GM21825 (cell line): ENCODE data around the gene SFXN3.

Experiments
- ATAC-seq: cut with Tn5 transposase; IDR thresholded peaks from one replicate; pipeline ENCODE4 v1.9.1; 2021; ENCODE audit warnings: mild to moderate bottlenecking, moderate library complexity; ENCODE audit not compliant: unreplicated experiment

The SFXN3 gene

DNA sequence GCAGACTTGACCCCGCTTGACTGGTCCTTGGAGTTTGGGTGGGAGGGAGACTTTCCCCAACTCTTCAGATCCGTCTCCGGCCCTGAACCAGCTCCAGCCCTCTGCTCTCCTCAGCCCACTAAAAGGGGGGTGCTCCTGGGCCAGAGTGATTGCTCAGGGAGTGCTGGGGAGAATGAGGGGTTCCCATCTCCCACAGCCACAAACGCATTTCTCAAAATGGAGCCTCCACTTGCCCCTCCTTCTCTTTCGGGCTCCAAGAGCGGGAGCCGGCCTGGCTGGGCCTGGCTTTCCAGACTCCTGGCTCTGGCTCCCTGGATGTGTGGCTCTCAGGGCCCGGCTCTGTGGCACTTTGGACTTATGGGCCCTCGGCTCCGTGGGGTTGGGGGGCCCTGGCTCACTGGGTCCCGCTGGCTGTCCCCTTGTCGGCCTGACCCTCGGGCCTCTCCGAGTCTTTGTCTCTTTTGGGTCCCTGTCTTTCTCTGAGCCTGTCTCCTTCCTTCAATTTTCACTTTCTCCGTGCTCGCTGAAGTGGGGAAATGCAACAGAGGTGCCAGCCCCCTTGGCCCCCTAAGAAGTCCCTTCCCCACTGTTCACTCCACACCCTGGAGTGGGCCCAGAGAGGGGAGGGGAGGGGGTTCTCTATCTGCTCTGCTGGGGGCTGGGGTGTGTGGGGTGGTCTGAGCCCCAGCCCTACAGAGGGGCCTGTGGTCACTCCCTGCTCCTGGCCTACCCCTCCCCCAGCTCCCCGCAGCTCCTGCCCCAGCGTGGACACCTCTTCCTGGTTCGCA is 30.7 kb upstream of the SFXN3 start:
- no peak for ATAC-seq

DNA sequence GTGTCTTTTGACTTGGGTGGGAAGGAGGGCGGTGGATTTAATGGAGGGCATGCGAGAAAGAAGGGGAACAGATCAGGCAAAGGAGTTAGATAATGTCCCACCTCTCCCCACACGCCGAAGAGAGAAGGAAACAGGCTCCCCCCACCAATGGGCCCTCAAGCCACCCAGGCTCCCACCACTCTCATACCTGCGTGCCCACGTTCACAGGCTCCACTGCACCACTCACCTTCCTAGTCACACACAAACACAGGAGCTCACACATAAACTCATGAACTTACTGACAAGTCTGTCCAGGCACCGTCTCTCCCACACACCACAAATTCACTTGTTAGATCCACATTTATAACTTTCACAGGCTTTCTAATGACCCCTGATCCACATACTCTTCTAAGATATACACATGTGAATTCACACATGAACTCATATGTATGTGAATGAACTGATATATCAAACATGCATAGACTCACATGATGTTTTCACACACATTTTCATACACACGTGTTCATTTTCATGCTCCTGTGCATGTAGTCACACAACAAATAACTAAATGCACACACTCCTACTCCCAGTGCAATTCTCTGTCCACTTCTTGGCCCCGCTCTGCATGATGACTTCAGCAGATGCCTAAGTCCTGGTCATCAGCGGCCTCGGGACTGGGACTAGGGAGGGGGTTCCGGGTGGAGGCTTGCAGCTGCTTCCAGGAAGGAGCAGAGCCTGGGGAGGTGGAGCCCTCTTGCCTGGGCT is 29.9 kb upstream of the SFXN3 start:
- no peak for ATAC-seq

DNA sequence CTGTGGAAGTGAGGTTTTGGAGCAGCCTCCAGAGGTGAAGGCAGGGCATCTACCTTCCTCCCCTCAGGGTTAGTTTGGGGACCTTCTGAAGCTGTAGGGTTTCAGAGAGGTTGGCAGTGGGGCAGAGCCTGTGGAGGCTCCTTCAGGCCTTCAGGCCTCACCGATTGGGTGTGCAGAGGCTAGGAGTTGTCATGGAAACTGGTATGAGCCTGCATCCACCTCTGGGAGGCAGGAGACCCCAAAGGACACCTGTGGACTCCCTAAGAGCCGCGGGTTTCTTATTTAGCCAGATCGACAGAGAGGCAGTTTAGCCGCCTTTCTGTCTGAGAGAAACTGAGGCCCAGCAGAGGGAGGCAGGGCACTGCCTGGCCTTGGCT is 29.4 kb upstream of the SFXN3 start:
- ATAC-seq = no peak

DNA sequence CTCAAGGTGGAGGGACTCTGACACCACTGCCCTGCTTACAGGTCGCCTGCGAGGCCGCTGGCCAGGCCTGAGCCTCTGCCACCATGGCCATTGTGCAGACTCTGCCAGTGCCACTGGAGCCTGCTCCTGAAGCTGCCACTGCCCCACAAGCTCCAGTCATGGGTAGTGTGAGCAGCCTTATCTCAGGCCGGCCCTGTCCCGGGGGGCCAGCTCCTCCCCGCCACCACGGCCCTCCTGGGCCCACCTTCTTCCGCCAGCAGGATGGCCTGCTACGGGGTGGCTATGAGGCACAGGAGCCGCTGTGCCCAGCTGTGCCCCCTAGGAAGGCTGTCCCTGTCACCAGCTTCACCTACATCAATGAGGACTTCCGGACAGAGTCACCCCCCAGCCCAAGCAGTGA is 28.6 kb upstream of the SFXN3 start:
- ATAC-seq = no peak

DNA sequence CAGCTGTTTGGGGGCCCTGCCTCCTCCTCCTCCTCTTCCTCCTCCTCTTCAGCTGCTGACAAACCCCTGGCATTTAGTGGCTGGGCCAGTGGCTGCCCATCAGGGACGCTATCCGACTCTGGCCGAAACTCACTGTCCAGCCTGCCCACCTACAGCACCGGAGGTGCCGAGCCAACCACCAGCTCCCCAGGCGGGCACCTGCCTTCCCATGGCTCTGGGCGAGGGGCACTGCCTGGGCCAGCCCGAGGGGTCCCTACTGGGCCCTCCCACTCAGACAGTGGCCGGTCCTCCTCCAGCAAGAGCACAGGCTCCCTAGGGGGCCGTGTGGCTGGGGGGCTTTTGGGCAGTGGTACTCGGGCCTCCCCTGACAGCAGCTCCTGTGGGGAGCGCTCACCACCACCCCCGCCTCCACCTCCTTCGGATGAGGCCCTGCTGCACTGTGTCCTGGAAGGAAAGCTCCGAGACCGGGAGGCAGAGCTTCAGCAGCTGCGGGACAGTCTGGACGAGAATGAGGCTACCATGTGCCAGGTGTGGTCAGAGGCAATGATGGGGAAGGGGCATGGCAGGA is 27.3 kb upstream of the SFXN3 start:
- no peak for ATAC-seq

DNA sequence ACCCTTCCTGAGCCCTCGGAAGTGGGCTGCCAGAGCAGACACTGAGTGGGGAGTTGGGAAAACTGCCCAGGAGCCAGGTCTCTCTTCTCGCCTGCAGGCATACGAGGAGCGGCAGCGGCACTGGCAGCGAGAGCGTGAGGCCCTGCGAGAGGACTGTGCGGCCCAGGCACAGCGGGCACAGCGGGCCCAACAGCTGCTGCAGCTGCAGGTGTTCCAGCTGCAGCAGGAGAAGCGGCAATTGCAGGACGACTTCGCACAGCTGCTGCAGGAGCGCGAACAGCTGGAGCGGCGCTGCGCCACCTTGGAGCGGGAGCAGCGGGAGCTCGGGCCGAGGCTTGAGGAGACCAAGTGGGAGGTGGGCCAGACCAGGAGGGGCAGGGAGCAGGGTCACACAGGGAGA is 25.7 kb upstream of the SFXN3 start:
- ATAC-seq = no peak

DNA sequence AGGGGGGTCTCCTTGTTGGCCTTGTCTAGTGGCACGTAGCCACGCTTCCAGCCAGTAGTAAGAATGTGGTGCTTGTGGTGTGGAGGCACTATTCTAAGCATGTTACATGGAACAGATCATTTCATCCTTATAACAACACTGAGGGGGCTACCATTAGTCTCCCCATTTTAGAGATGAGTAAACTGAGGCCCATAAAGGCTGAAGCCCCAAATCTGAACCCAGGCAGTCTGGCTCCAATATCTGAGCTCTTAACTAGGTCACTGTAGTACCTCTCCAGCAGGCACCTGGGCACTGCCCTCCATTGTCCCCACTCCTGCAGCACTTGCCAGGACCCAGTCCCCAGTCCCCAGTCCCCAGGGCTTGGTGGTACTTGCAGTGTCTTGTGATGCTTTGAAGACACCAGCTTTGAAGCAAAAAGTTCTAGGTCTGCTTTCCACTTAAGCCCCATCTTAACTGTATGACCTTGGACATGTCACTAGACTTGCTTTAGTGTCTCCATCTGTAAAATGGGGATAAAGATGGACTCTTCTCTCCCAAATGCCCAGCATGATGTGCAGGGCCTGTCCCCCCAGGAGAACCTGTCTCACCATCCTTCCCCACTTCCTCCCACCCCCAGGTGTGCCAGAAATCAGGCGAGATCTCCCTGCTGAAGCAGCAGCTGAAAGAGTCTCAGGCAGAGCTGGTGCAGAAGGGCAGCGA is 25.0 kb upstream of the SFXN3 start:
- ATAC-seq = no peak

DNA sequence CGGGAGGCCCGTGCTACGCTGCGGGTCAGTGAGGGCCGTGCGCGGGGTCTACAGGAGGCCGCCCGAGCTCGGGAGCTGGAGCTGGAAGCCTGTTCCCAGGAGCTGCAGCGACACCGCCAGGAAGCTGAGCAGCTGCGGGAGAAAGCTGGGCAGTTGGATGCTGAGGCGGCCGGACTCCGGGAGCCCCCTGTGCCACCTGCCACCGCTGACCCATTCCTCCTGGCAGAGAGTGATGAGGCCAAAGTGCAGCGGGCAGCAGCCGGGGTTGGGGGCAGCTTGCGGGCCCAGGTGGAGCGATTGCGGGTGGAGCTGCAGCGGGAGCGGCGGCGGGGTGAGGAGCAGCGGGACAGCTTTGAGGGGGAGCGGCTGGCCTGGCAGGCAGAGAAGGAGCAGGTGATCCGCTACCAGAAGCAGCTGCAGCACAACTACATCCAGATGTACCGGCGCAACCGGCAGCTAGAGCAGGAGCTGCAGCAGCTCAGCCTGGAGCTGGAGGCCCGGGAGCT is 24.4 kb upstream of the SFXN3 start:
- ATAC-seq = no peak

DNA sequence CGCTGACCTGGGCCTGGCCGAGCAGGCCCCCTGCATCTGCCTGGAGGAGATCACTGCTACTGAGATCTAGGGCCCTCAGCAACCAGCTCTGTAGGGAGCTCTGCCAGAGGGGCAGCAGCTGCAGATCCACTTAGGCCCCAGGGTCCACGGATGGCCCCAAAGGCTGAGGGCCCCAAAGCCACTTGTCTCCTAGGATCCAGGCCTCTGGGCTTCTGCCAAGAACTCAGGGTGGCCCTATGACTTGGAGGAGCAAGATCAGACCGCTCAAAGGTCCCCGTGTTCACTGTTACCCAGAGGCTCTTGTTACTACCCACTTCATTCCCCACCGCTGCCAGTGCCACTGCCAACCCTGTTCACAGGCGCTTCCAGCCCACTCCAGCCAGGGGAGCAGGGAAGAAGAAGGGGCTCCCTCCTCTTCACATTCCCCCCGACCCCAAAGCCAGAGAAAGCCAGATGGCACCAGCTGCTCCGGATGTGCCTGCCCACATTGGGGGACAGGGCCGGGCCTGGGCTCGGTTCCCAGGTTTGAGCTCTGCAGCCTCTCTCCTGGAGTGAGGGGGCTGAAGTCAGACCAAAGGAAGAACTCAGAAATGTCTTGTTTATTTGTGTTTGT is 23.8 kb upstream of the SFXN3 start:
- no peak for ATAC-seq

DNA sequence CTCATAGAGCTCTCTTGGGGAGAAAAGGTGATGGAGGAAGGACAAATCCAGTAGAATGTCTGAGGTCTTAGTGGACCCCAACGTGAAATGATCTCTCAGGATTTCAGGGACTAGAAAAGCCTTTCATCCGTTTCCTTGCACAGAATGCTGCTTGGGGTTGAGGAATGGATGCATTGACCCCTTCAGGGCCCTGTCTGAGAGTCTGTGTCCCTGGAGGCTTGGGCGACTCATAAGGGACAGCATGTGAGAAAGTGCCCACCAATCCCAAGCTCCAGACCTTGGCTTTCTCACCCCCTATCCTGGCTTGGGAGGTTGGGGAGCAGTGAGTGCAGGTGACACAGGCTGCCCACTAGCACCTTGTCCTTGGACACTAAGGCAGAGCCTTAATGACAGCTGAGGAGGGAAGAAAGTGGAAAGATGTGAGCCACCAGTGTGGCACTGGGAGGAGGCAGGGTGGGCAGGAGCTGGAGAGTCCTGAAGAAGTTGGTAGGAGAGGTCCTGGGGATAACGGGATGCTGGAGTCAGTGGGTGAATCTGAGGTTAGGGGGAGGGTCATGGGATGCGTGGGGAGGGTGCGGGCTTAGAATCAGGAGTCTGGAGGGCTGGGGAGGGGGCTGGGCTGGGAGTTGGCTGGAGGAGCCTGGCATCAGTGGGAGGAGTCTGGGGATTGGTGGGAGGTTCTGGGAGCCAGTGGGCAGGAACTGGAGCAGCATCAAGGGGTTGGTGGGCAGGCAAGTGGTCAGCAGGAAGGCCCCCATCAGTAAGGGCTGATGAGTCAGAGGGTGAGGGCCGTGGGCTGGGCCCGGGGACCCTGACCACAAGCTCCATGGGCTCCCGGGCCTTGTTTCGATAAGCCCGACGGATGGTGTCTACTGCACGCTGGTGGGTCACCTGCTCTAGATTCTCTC is 22.9 kb upstream of the SFXN3 start:
- no peak for ATAC-seq

DNA sequence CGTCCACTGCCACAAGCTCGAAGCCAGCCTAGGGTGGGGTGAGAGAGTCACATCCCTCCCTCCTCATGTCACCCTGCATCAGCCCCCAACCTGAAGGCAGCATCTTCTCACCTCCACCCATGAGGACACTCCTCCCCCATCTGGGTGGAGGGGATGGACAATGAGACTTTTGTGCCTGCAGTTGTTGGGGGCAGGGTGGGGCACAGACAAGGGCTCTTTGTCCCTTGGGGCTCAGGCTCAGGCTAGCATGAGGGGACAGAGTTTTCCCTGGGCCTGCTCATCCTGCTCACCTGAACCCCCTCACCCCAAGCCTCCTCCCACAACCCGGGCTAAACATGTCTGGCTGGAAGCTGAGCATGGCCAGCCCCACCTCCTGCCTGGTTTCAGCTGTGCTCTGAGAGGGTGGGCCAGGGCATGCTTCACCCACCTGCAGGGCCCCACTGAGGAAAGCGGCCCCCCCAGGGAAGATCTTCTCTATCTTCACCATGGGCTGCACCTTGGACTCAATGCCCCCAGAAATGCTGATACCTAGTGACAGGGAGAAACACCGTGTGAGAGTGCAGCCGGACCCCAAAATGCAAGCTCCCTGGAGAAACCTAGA is 22.1 kb upstream of the SFXN3 start:
- no peak for ATAC-seq

DNA sequence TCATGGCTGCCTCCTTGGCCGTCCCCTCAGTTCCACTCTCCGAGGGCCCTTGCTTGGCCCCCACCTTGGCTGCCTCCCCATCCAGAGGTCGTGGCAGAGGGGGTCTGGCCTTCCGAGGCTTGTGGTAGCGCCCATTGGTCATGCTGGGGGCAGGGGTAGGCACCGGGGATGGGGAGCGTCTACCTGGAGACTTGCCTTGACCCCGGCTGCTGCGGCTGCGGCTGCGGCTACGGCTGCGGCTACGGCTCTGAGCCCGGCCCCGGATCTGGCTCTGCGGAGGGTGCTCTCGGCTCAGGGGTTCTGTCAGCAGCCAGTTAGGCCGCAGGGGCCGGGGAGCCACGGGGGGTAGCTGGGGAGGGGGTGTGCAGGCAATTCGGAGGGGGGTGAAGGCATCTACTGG is 20.7 kb upstream of the SFXN3 start:
- ATAC-seq = no peak

DNA sequence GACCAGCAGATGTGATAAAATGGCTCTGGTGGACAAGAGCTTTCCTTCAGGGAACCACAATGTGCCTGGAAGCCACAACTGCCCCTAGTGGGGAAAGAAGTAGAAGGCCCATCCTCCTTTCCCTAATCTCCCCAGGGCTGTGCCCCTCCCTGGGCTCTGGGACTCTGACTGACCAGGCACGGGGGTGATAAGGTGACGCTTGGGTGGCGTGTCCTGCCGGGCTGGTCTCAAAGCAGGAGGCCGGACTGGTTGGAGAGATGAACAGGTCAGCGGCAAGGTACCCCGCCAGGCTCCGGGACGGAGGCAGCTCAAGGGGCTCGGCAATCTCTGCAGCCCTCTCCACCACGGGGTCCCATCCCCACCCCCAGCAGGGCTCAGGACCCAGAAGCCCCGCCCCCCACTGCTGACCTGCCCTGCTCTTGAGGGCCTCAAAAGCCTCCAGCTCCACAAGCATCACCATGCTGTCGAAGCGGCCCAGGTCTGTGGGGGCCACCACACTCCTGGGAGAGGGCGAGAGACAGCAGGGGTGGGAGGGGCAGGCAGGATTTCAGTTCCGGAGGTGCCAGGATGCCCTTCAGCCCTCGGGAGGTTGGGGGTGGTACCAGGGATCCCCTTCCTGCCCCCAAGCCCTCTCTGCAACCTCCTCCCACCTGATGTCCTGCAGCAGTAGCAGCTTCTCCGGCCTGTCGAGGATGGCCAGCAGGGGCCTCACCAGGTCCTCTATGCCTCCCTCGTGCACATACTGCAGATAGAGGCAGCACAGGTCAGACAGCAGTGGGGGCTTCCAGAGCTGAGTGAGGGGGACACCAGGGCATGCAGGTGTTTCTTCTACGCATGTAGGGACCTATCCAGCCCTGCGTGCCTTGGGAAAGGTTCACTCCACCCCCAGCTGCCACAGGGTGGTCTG is 19.3 kb upstream of the SFXN3 start:
- ATAC-seq = no peak

DNA sequence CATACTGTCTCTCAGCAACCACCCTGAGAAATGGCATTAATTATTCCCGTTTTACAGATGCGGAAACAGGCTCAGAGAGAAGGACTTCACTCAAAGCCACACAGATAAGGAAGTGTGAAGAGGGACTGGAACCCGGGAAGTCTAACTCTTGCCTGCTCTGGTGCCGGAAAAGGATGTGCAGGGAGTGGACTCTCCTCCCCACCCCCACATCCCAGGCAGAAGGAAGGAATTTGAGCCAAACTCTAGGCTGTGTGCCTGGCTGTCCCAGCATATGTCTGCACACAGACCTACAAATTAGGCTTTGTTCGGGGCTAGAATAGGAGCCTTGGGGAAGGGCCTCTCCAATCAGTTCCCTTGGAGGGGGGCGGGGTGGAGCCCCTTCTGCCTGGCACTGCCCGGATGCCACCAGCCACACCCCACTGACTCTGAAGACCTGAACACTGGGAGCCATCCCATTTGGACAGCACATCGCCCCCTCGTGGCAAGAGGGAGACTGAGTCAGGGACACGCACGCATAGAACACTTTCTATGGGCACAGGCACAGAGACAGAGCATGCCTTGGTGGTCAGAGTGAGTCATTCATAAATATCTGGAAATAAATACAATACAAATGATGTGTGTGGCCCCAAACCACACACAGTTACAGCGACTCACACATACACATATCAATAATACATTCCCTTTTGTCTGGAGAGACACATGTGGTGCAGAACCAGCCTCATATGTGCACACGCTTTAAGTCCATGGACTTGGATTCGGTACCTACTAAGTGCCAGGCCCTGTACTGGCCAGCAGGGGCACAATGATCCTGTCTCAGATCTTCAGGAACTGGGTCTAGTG is 18.3 kb upstream of the SFXN3 start:
- ATAC-seq = peak; percentile 79

DNA sequence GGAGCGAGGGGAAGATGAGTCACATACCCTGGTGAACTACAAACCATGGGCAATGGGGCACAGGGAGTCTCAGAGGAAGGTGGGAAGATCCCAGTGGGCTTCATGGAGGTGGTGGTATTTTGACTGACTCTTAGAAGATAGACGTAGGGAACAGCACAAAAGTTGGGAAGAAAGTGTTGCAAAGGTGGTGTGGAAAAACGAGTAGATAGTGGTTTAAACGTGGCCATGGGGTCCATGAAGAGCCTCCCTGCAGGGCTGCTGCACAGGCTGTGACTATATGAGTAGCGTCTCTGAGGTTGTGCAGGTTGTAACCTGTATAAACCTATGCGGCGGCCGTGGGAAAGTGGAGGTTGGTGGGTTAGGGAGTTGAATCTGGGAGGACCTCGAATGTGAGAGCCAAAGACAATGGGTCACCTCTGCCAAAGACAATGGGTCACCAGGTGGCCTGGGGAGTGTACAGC is 17.6 kb upstream of the SFXN3 start:
- no peak for ATAC-seq

DNA sequence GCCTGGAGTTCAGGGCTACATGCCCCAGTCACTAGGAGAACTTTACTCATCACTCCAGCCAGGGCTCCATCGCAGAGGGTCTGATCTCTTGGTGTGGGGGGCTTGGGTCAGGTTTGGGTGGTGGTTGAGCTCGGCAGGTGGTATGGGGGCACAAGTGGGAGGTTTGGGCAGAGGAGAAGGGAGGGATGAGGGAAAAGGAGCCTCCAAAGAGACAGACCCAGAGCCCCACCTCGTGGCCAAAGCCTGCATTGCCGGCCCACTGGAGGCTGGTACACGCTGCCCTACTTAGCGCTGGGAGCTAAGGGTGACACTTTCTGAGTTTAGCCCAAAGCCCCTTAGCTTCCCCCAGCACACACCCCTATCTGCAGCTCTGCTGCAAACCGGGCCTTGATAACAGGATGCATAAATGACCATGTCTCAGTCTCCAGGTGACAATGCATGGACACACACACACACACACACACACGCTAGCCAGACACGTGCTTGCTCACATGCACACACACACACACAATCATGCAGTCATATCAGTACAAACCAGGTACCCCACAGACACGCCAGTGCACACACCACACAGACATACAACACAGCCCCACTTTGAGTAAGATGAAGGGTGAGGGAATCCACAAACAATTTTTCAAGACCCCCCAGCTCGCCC is 16.7 kb upstream of the SFXN3 start:
- ATAC-seq = no peak

DNA sequence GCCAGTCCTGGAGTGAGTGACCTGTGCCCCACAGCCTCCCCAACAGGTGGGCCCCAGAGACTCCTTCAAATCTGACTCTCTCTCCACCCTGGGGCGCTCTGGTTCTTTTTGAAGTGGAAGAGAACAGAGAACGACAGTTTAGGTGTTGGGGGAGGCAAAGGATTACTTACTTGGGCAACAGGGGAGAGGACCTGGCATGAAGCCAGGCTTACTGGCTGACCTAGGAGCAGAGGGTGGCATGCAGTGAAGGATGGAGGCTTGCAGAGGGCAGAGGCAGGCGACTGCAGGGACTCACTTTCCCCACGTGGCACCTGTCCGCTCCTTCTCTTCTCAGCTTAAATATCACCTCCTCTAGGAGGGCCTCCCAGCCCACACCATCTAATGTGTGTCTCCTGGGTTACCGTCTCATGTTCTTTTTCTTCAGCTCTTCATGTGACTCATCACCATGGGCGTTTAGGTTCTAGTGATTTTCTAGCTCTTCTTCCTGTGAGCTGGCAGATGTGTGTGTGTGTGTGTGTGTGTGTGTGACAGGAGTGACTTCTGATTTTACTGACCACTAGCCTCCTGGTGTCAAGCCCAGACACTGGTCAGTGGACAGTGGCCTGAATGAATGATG is 16.0 kb upstream of the SFXN3 start:
- no peak for ATAC-seq
